ENCODE results near the gene SPRY2. TPM values are rescaled to one million over a fixed set of nuclear protein-coding genes. Genes with fewer than 3 reads are reported as not detected.

Gene SPRY2
- total RNA-seq, 1 experiment from 2014 or later: 46.4 TPM

DNA sequence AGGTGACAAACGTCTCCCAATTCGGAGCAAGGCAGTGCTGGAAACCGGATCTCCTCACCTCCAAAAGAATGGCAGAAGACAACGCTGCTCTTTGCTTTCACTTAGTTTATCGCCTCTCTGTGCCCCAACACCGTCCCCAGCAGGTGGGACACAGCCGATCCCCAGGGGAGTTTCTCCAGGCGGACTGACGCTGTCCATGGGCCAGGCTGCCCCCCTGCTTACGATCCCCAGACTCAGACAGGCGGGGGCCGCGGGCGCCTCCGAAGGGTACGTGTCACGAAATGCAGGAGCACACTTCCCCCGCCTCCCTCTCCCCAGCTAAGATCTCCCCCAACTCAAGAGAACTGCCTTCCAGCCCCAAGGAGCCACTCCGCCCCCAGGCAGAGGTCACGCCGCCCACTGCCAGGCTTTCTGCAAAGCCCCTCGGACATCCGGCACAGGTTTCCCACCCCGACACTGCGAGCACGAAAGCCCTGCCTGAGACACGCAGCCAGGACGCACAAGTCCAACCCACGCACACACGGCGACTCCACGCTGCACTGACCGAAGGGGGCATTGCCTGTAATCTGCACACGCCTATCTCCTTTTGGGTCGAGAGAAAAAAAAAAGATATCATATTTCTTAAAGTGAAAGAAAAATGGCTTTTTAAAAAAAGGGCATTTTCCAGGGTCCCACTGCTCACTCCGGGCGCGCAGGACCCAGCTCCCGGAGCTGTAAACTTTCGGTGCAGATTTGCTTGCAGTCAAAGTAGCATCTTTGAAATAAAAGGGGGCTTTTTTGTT lies 2.0 kb downstream of the SPRY2 start:
- no peaks in the 10 kb centered on the region for H3K27me3 Mint-ChIP-seq (ENCODE audit: insufficient read depth, unreplicated experiment)
- BruUV-seq (replicated peaks): no TSS peak
- intact Hi-C loops (cut with micrococcal nuclease): loop anchor here (1.0 to 5.0 kb wide), 3 partner anchors 252 to 660 kb away; no protein-coding TSS in a partner anchor
- POLR2A ChIA-PET: interaction anchor here (0.6 to 4.9 kb wide), 28 partner anchors 22 to 934 kb away, joined by 3 to 28 read pairs (median 4); partner anchors contain the start of gene RBM26
- peaks cover 34% of the 10 kb centered on the region for H3K4me1 Mint-ChIP-seq (ENCODE audit: insufficient read depth, unreplicated experiment)
- no peak overlapping the region for H3K27ac Mint-ChIP-seq (ENCODE audit: low read depth, unreplicated experiment)
- no peaks in the 10 kb centered on the region for H3K9me3 Mint-ChIP-seq (ENCODE audit: unreplicated experiment)
- peak; percentile 62 for DNase-seq (ENCODE audit: unreplicated experiment)
- CTCF ChIA-PET: interaction anchor here (0.7 to 5.3 kb wide), 16 partner anchors 11 to 916 kb away, joined by 3 to 28 read pairs (median 4); no protein-coding TSS in a partner anchor
- H3K36me3 Mint-ChIP-seq (ENCODE audit: insufficient read depth, unreplicated experiment): peaks cover 43% of the 10 kb centered on the region
- H3K4me3 Mint-ChIP-seq (ENCODE audit: unreplicated experiment): no peak overlapping the region
- TF ChIP-seq, protein P1, sequence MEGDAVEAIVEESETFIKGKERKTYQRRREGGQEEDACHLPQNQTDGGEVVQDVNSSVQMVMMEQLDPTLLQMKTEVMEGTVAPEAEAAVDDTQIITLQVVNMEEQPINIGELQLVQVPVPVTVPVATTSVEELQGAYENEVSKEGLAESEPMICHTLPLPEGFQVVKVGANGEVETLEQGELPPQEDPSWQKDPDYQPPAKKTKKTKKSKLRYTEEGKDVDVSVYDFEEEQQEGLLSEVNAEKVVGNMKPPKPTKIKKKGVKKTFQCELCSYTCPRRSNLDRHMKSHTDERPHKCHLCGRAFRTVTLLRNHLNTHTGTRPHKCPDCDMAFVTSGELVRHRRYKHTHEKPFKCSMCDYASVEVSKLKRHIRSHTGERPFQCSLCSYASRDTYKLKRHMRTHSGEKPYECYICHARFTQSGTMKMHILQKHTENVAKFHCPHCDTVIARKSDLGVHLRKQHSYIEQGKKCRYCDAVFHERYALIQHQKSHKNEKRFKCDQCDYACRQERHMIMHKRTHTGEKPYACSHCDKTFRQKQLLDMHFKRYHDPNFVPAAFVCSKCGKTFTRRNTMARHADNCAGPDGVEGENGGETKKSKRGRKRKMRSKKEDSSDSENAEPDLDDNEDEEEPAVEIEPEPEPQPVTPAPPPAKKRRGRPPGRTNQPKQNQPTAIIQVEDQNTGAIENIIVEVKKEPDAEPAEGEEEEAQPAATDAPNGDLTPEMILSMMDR (IDR thresholded peaks at IDR 0.05; ENCODE audit: unreplicated experiment): no peak

DNA sequence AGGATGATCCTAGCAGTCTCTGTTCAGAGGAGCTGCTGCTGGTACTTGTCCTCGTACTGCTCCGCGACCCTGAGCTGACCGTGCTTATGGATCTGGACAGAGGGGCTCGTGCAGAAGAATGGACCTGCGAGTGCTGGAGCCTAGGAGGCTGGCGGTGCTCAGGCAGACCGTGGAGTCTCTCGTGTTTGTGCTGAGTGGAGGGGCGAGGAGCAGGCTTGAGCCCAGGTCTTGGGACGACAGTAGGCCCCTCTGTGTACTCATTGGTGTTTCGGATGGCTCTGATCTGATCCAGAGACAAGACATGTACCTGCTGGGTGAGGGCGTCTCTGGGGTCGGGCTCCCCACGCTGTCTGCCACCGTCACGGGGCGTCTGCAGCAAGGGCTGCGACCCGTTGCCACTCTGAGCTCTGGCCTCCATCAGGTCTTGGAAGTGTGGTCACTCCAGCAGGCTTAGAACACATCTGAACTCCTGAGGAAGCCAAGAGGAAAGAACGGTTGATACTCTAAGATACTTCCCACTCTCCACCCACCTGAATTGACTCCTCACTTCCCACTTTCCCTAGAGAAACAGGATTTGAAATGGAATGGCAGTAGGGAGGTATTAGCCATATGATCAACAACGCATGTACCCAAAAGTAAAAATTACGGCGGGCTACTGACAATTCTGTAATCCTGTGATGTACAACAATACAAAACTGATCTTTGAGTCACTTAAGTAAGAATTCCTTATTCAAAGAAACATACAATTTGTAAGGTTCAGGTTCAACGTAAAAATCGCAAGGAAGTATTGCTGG lies 3.4 kb downstream of the SPRY2 start:
- BruUV-seq (replicated peaks): no TSS peak
- peaks cover 25% of the 10 kb centered on the region for H3K4me1 Mint-ChIP-seq (ENCODE audit: insufficient read depth, unreplicated experiment)

DNA sequence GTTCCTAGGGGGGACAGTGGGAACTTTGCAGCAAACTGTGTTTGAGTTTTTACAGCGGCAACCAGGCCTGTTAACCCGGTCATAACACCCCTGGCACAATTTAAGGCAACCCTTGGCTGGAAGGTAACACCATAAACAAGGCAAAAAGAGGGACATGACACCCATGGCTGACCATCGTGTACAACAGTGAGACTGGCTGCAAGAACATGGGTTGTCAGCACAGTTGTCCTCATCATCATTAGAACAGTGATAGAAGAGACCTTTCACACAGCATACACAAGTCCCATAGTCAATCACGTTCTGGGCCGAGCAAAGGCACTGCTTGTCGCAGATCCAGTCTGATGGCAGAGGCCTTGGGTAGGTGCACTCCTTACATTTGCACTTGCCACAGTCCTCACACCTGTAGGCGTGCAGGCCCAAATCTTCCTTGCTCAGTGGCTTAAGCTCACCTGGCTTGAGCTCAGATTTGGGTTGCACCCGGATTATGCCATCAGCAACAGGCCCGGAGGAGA lies 4.1 kb downstream of the SPRY2 start:
- Mint-ChIP-seq H3K9me3 (ENCODE audit: unreplicated experiment) (no peaks in the 10 kb centered on the region), H3K4me3 (ENCODE audit: unreplicated experiment) (no peak overlapping the region), H3K27ac (ENCODE audit: low read depth, unreplicated experiment) (no peak overlapping the region), H3K36me3 (ENCODE audit: insufficient read depth, unreplicated experiment) (peaks cover 55% of the 10 kb centered on the region), H3K4me1 (ENCODE audit: insufficient read depth, unreplicated experiment) (peaks cover 22% of the 10 kb centered on the region), H3K27me3 (ENCODE audit: insufficient read depth, unreplicated experiment) (no peaks in the 10 kb centered on the region)
- ChIA-PET POLR2A (interaction anchor here (0.6 to 3.4 kb wide), 9 partner anchors 11 to 935 kb away, joined by 3 to 14 read pairs (median 3); no protein-coding TSS in a partner anchor), CTCF (interaction anchor here (0.6 to 1.0 kb wide), 4 partner anchors 203 to 560 kb away, joined by 3 to 6 read pairs (median 4); no protein-coding TSS in a partner anchor)
- intact Hi-C loops (cut with micrococcal nuclease): loop anchor here (1.0 to 5.0 kb wide), 3 partner anchors 250 to 562 kb away; no protein-coding TSS in a partner anchor
- peak; percentile 24 for DNase-seq (ENCODE audit: unreplicated experiment)
- TF ChIP-seq, protein P1 (IDR thresholded peaks at IDR 0.05; ENCODE audit: unreplicated experiment): no peak
- BruUV-seq (replicated peaks): no TSS peak

More for the DNA sequence above, 3.4 kb downstream of the SPRY2 start:
- DNase-seq (ENCODE audit: unreplicated experiment): peak; percentile 23
- Mint-ChIP-seq H3K9me3 (ENCODE audit: unreplicated experiment) (no peaks in the 10 kb centered on the region), H3K36me3 (ENCODE audit: insufficient read depth, unreplicated experiment) (peaks cover 48% of the 10 kb centered on the region), H3K4me3 (ENCODE audit: unreplicated experiment) (no peak overlapping the region), H3K27me3 (ENCODE audit: insufficient read depth, unreplicated experiment) (no peaks in the 10 kb centered on the region), H3K27ac (ENCODE audit: low read depth, unreplicated experiment) (no peak overlapping the region)
- ChIA-PET CTCF (interaction anchor here (0.6 to 2.2 kb wide), 7 partner anchors 204 to 795 kb away, joined by 3 to 7 read pairs (median 4); no protein-coding TSS in a partner anchor), POLR2A (interaction anchor here (0.6 to 3.4 kb wide), 8 partner anchors 12 to 935 kb away, joined by 3 to 14 read pairs (median 4); no protein-coding TSS in a partner anchor)
- intact Hi-C loops (cut with micrococcal nuclease): loop anchor here (1.0 to 5.0 kb wide), 3 partner anchors 250 to 401 kb away; no protein-coding TSS in a partner anchor
- TF ChIP-seq, protein P1 (IDR thresholded peaks at IDR 0.05; ENCODE audit: unreplicated experiment): no peak

All from MCF 10A (cell line).